SK-N-SH (cell line): ENCODE data around the gene MAGI2. TPM values are rescaled to one million over a fixed set of nuclear protein-coding genes. Genes with fewer than 3 reads are reported as not detected.

Experiments used
- CTCF ChIA-PET: fragments of 300-600, 350-600 bp; formaldehyde crosslinking; extraction: SDS; loops from one replicate; lab custom pipeline; 2021; lab: Yijun Ruan, JAX
- POLR2A ChIA-PET: fragments of 350-600 bp; sonication (Branson Sonifier 250); formaldehyde crosslinking; extraction: SDS; loops from one replicate; lab custom pipeline; 2020; ENCODE audit warnings: antibody characterized with exemption, inconsistent platforms; lab: Yijun Ruan, JAX
- DNase-seq: peaks from one replicate; pipeline ENCODE4 v3.0.0; 2012
- H2AFZ ChIP-seq: fragments of 200-600 bp; sonication (generic); 2 replicates; pipeline ENCODE4 v1.8.1; 2016; ENCODE audit warnings: antibody characterized with exemption, mild to moderate bottlenecking, low read depth
- H3F3A ChIP-seq: fragments of 200-600 bp; sonication (generic); replicated peaks from 2 replicates; pipeline ENCODE3; 2016; ENCODE audit warnings: antibody characterized with exemption, mild to moderate bottlenecking; ENCODE audit not compliant: insufficient read depth
- H3K27ac ChIP-seq, 2 experiments: fragments of 200-500 bp in 1 of 2; fragments of 200-600 bp in 1 of 2; sonication (Bioruptor generic) in 1 of 2; sonication (generic), shearing (Covaris generic) in 1 of 2; 2 replicates each; pipeline versions ENCODE4 v1.5.1 to v1.6.1; 2014 to 2016; ENCODE audit warnings: low read depth in 2 of 2, inconsistent platforms in 1 of 2, low read length in 1 of 2, mild to moderate bottlenecking in 1 of 2, mixed read lengths in 1 of 2
- H3K27me3 ChIP-seq: fragments of 200-600 bp; sonication (generic), shearing (Covaris generic); 2 replicates; pipeline ENCODE4 v1.6.1; 2016; ENCODE audit warnings: mixed run types; ENCODE audit not compliant: insufficient read depth
- H3K36me3 ChIP-seq, 2 experiments: fragments of 200-500 bp in 1 of 2; fragments of 200-600 bp in 1 of 2; sonication (Bioruptor generic) in 1 of 2; sonication (generic) in 1 of 2; replicated peaks in 1 of 2; 2 replicates each; pipeline versions ENCODE3 to v1.5.1; 2014 to 2016; ENCODE audit warnings: low read length in 1 of 2, mild to moderate bottlenecking in 1 of 2; ENCODE audit not compliant: insufficient read depth in 2 of 2, control insufficient read depth in 1 of 2
- H3K4me1 ChIP-seq, 2 experiments: fragments of 200-500 bp in 1 of 2; fragments of 200-600 bp in 1 of 2; sonication (Bioruptor generic) in 1 of 2; sonication (generic), shearing (Covaris generic) in 1 of 2; 2 replicates each; pipeline versions ENCODE4 v1.5.1 to v1.6.1; 2014 to 2016; ENCODE audit warnings: low read depth in 1 of 2, low read length in 1 of 2, mixed run types in 1 of 2; ENCODE audit not compliant: insufficient read depth in 2 of 2, control insufficient read depth in 1 of 2
- H3K4me2 ChIP-seq: fragments of 200-600 bp; sonication (generic), shearing (Covaris generic); 2 replicates; pipeline ENCODE4 v1.6.1; 2017; ENCODE audit warnings: mixed run types
- H3K4me3 ChIP-seq, 2 experiments: fragments of 200-500 bp in 1 of 2; fragments of 200-600 bp in 1 of 2; sonication (Bioruptor generic) in 1 of 2; sonication (generic), shearing (Covaris generic) in 1 of 2; 2 replicates each; pipeline versions ENCODE4 v1.5.1 to v1.8.1; 2014 to 2016; ENCODE audit warnings: low read depth in 2 of 2, inconsistent platforms in 1 of 2, low read length in 1 of 2, mild to moderate bottlenecking in 1 of 2, mixed read lengths in 1 of 2, moderate library complexity in 1 of 2
- H3K79me2 ChIP-seq: fragments of 200-600 bp; sonication (generic); 2 replicates; pipeline ENCODE4 v1.8.1; 2017; ENCODE audit warnings: mild to moderate bottlenecking; ENCODE audit not compliant: insufficient read depth
- H3K9ac ChIP-seq: fragments of 200-600 bp; sonication (generic); 2 replicates; pipeline ENCODE4 v1.6.1; 2017; ENCODE audit warnings: mixed run types
- H3K9me2 ChIP-seq: fragments of 200-600 bp; sonication (generic); 2 replicates; pipeline ENCODE4 v1.6.1; 2017; ENCODE audit warnings: mixed run types
- H3K9me3 ChIP-seq: fragments of 200-600 bp; sonication (generic); 2 replicates; pipeline ENCODE4 v1.6.1; 2017; ENCODE audit warnings: mixed run types, mild to moderate bottlenecking, moderate library complexity
- H4K20me1 ChIP-seq: fragments of 200-600 bp; sonication (generic); 2 replicates; pipeline ENCODE4 v1.6.1; 2017; ENCODE audit warnings: mild to moderate bottlenecking, mixed run types; ENCODE audit not compliant: insufficient read depth
- EP300 ChIP-seq, 2 experiments: IDR thresholded peaks; 2 replicates each; pipeline versions ENCODE4 v1.4.0 to v1.6.1; 2012; ENCODE audit warnings: borderline replicate concordance in 1 of 2, low read depth in 1 of 2, low read length in 1 of 2
- FOSL2 ChIP-seq: IDR thresholded peaks from 2 replicates; pipeline ENCODE4 v1.4.0; 2012; ENCODE audit warnings: low read depth, mild to moderate bottlenecking, moderate library complexity, borderline replicate concordance
- FOXJ3 ChIP-seq: sonication (generic); formaldehyde crosslinking; IDR thresholded peaks from 2 replicates; pipeline ENCODE4 v1.5.1; 2020; ENCODE audit warnings: mild to moderate bottlenecking, missing genetic modification reagents
- GATA2 ChIP-seq: sonication (generic); formaldehyde crosslinking; IDR thresholded peaks from 2 replicates; pipeline ENCODE4 v1.5.0; 2020; ENCODE audit warnings: mild to moderate bottlenecking, missing genetic modification reagents
- JUND ChIP-seq: IDR thresholded peaks from 2 replicates; pipeline ENCODE4 v1.4.0; 2012
- MEF2A ChIP-seq: IDR thresholded peaks from 2 replicates; pipeline ENCODE4 v1.4.0; 2012; ENCODE audit warnings: low read depth, borderline replicate concordance
- MXI1 ChIP-seq: IDR thresholded peaks from 2 replicates; pipeline ENCODE4 v1.6.1; 2012; ENCODE audit warnings: mild to moderate bottlenecking, low read depth, low read length, improper control_type of control experiment
- POLR2AphosphoS5 ChIP-seq: IDR thresholded peaks from 2 replicates; pipeline ENCODE4 v1.6.1; 2012; ENCODE audit warnings: low read depth, low read length
- RXRA ChIP-seq: IDR thresholded peaks from 2 replicates; pipeline ENCODE4 v1.4.0; 2012; ENCODE audit warnings: low read depth, mild to moderate bottlenecking, borderline replicate concordance
- SMC3 ChIP-seq: IDR thresholded peaks from 2 replicates; pipeline ENCODE4 v1.6.1; 2012; ENCODE audit warnings: low read depth, low read length, improper control_type of control experiment
- TEAD4 ChIP-seq: IDR thresholded peaks from 2 replicates; pipeline ENCODE4 v1.4.0; 2012; ENCODE audit warnings: mild to moderate bottlenecking, borderline replicate concordance; ENCODE audit not compliant: insufficient read depth
- WGBS: methylation state at CpG from one replicate; pipeline ENCODE4 v1.1.6; 2017; ENCODE audit warnings: low lambda C conversion rate; 5-methylcytosine and 5-hydroxymethylcytosine counted together
- polyA plus RNA-seq, 3 experiments: library from polyadenylated mRNA; depleted of rRNA; stranded (reverse); fragments of >200 nt; gene quantifications; 2 replicates each; pipeline ENCODE4 v1.2.3, GENCODE V29; 2012
- TF ChIP-seq, protein P1 (sequence below): IDR thresholded peaks from 2 replicates; pipeline ENCODE4 v1.4.0; 2012; ENCODE audit warnings: low read depth
- TF ChIP-seq, protein P2 (sequence below): IDR thresholded peaks from 2 replicates; pipeline ENCODE4; 2012
- TF ChIP-seq, protein P3 (sequence below): IDR thresholded peaks from 2 replicates; pipeline ENCODE4 v1.4.0; 2012; ENCODE audit warnings: low read depth, borderline replicate concordance
- TF ChIP-seq, protein P4 (sequence below): IDR thresholded peaks from 2 replicates; pipeline ENCODE4 v1.6.1; 2012; ENCODE audit warnings: mild to moderate bottlenecking, low read depth, low read length, moderate library complexity

Gene MAGI2
- polyA plus RNA-seq, 1 of the 3 experiments (the other 2 are of a cell fraction) = 1.1 TPM

DNA sequence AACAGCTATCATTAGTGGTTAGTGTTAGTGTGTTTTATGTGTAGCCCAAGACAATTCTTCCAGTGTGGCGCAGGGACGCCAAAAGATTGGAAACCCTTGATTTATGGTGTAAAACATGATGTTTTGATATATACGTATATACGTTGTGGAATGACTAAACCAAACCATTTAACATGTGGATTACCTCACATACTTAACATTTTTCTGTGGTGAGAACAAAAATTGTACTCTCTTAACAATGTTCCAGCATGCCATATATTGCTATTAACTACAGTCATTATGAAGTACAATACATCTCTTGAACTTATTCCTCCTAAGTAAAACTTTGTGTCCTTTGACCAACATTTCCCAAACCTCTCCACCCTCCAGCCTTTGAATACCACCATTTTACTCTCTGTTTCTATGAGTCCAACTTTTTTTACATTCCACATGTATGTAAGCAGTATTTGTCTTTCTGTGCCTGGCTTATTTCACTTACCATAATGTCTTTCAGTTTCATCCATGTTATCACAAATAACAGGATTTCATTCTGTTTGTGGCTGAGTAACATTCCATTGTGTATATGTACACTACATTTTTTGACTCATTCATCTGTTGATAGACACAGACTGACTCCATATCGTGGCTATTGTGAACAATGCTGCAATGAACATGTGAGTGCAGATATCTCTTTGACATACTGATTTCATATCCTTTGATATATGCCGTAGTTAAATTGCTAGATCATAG is 42.2 kb upstream of the MAGI2 start:
- Histone ChIP-seq H3K4me1 (peaks cover 0 to 10% of the 10 kb centered on the region in 2 experiments; a peak in 1 of 4 replicates), H3K79me2 (no peaks in the 10 kb centered on the region), H3K27me3 (no peaks in the 10 kb centered on the region), H3K9me2 (no peaks in the 10 kb centered on the region), H3K9ac (no peak overlapping the region), H3K9me3 (no peaks in the 10 kb centered on the region), H4K20me1 (no peaks in the 10 kb centered on the region), H3K27ac (peak overlapping the region in 1 of 2 experiments; percentile 46; a peak in 2 of 4 replicates), H3F3A (peaks cover 12% of the 10 kb centered on the region), H3K4me3 (no peak overlapping the region), H3K4me2 (no peak overlapping the region), H2AFZ (peak overlapping the region; percentile 63), H3K36me3 (no peaks in the 10 kb centered on the region)
- peak; percentile 62; the same call in 1 of the 2 replicates for TF ChIP-seq TEAD4
- TF ChIP-seq RXRA = 0 out of 2 replicates have a peak, but pooled peaks have one; percentile 23
- TF ChIP-seq MXI1 = no peak
- peak; percentile 57 for TF ChIP-seq JUND
- peak in 1 of 2 experiments; percentile 9; a peak in 1 of 4 replicates for TF ChIP-seq EP300 (IDR thresholded peaks at IDR 0.05; ENCODE audit: borderline replicate concordance in 1 of 2, low read depth in 1 of 2, low read length in 1 of 2)
- TF ChIP-seq, protein P1, sequence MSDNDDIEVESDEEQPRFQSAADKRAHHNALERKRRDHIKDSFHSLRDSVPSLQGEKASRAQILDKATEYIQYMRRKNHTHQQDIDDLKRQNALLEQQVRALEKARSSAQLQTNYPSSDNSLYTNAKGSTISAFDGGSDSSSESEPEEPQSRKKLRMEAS = 0 out of 2 replicates have a peak, but pooled peaks have one; percentile 10
- TF ChIP-seq, protein P2, sequence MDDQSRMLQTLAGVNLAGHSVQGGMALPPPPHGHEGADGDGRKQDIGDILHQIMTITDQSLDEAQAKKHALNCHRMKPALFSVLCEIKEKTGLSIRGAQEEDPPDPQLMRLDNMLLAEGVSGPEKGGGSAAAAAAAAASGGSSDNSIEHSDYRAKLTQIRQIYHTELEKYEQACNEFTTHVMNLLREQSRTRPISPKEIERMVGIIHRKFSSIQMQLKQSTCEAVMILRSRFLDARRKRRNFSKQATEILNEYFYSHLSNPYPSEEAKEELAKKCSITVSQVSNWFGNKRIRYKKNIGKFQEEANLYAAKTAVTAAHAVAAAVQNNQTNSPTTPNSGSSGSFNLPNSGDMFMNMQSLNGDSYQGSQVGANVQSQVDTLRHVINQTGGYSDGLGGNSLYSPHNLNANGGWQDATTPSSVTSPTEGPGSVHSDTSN = peak; percentile 76
- no peak for TF ChIP-seq FOXJ3 (CRISPR knock-in tag)
- TF ChIP-seq FOSL2 = peak; percentile 40; the same call in 1 of the 2 replicates
- DNase-seq = no peak
- 57% methylated on average over 6 of the region's 6 CpGs for WGBS
- ChIA-PET POLR2A (no interaction called here), CTCF (no interaction called here)

DNA sequence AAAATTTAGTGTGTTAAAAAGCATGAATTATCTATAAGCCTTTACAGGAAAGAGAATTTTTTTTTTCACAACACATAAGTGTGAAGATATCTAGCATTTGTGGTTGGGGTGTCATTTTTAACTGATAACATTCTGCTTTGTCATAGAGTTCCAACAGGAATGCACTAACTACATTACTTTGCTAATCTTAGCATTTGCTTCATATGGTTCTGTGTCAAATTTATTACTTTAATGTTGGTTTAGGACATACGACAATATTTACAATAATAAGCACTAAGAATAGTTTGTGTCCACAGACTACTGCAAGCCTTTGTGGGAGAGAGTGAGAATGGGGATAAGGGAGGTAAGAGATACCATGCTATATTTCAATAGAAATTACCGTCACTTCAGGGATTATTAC is 40.6 kb upstream of the MAGI2 start:
- Histone ChIP-seq H3K9me2 (no peaks in the 10 kb centered on the region), H3K27me3 (no peaks in the 10 kb centered on the region), H3K9me3 (no peaks in the 10 kb centered on the region), H3K36me3 (no peaks in the 10 kb centered on the region), H2AFZ (no peak overlapping the region), H3K4me2 (no peak overlapping the region), H3K27ac (no peak overlapping the region), H3K9ac (no peak overlapping the region), H3F3A (peaks cover 15% of the 10 kb centered on the region), H3K4me3 (no peak overlapping the region), H4K20me1 (no peaks in the 10 kb centered on the region), H3K79me2 (no peaks in the 10 kb centered on the region), H3K4me1 (peaks cover 0 to 10% of the 10 kb centered on the region in 2 experiments; a peak in 2 of 4 replicates)
- ChIA-PET CTCF (no interaction called here), POLR2A (no interaction called here)
- TF ChIP-seq GATA2 (CRISPR knock-in tag) (no peak), SMC3 (no peak), POLR2AphosphoS5 (no peak), MEF2A (no peak)
- TF ChIP-seq, protein P3, sequence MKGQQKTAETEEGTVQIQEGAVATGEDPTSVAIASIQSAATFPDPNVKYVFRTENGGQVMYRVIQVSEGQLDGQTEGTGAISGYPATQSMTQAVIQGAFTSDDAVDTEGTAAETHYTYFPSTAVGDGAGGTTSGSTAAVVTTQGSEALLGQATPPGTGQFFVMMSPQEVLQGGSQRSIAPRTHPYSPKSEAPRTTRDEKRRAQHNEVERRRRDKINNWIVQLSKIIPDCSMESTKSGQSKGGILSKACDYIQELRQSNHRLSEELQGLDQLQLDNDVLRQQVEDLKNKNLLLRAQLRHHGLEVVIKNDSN = no peak
- TF ChIP-seq, protein P4, sequence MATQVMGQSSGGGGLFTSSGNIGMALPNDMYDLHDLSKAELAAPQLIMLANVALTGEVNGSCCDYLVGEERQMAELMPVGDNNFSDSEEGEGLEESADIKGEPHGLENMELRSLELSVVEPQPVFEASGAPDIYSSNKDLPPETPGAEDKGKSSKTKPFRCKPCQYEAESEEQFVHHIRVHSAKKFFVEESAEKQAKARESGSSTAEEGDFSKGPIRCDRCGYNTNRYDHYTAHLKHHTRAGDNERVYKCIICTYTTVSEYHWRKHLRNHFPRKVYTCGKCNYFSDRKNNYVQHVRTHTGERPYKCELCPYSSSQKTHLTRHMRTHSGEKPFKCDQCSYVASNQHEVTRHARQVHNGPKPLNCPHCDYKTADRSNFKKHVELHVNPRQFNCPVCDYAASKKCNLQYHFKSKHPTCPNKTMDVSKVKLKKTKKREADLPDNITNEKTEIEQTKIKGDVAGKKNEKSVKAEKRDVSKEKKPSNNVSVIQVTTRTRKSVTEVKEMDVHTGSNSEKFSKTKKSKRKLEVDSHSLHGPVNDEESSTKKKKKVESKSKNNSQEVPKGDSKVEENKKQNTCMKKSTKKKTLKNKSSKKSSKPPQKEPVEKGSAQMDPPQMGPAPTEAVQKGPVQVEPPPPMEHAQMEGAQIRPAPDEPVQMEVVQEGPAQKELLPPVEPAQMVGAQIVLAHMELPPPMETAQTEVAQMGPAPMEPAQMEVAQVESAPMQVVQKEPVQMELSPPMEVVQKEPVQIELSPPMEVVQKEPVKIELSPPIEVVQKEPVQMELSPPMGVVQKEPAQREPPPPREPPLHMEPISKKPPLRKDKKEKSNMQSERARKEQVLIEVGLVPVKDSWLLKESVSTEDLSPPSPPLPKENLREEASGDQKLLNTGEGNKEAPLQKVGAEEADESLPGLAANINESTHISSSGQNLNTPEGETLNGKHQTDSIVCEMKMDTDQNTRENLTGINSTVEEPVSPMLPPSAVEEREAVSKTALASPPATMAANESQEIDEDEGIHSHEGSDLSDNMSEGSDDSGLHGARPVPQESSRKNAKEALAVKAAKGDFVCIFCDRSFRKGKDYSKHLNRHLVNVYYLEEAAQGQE = no peak
- DNase-seq = no peak
- 93% methylated on average over 2 of the region's 2 CpGs for WGBS
